HG02623 (cell line): Measurements from ENCODE around the gene DNAH10.

ENCODE experiments used
- ATAC-seq: cut with Tn5 transposase; IDR thresholded peaks from one replicate; pipeline ENCODE4 v1.9.1; 2021; ENCODE audit warnings: moderate library complexity; ENCODE audit not compliant: unreplicated experiment

DNAH10 gene

DNA sequence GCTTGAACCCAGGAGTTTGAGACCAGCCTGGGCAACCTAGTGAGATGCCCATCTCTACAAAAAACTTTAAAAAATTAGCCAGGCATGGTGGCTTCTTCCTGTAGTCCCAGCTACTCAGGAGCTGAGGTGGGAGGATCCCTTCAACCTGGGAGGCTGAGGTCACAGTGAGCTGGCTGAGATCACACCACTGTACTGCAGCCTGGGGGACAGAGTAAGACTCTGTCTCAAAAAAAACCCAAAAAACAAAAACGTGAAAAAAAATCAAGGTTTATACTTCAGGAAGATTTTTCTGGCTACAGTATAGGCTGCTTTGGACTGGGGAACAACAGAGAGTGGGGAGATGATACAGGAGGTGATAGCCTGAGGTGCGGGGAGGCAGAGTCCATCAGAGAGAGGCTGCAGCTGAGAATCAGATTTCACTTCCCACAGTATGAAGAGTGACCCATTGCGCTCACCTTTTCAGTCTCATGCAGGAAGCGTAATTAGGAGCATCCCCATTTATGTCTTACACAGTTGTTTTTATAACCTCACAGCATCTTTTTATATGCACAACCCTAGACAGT, 28.9 kb downstream of the DNAH10 start:
- ATAC-seq = no peak

DNA sequence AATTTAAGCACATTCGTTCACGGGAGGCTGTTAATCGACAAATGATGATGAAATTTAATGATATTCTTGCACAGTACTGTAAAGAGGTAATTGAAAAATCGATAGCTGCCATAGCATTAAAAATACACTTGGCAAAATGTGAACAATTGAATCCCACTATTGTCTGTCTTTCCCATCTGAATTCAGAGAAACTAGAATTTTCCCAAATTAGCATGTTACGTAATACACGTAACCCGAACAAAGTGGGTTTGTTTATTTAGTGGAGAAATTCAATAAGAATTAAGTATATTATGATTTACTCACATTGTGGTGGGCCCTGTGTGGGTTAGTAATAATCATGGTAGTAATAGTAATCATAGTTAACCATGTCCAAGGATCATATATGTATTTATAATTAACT, 31.9 kb downstream of the DNAH10 start:
- no peak for ATAC-seq

DNA sequence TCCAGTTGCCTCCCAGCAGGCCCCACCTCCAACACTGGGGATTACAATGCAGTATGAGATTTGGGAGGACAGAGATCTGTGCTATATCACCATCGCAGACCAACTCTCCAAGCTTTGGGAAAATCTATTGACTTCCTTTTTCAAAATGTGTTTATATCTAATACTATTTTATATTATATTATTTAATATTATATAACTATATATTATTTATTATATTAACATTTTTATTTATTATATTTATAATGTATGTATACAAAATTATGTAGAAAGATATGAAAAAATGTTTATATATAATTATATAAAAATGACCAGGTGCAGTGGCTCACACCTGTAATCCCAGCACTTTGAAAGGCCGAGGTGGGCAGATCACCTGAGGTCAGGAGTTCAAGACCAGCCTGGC, 36.4 kb downstream of the DNAH10 start:
- ATAC-seq = no peak

DNA sequence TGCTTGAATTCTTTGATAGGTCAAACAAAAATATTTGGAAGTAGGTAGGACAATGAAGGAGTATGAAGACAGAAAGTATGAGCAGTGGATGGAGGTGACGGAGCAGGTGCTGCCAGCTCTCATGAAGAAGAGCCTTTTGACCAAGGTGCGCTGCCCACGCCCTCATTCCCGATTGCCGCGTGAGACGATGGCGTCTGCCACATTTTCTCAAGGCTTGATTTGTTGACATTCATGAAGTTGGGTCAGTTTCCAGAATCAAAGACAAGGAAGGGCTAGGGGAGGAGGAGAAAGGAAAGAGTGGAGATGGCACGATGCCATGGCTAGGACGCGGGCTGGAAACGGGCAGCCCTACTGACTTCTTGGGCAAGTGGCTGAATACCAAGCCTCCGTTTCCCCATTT, 37.1 kb downstream of the DNAH10 start:
- no peak for ATAC-seq

DNA sequence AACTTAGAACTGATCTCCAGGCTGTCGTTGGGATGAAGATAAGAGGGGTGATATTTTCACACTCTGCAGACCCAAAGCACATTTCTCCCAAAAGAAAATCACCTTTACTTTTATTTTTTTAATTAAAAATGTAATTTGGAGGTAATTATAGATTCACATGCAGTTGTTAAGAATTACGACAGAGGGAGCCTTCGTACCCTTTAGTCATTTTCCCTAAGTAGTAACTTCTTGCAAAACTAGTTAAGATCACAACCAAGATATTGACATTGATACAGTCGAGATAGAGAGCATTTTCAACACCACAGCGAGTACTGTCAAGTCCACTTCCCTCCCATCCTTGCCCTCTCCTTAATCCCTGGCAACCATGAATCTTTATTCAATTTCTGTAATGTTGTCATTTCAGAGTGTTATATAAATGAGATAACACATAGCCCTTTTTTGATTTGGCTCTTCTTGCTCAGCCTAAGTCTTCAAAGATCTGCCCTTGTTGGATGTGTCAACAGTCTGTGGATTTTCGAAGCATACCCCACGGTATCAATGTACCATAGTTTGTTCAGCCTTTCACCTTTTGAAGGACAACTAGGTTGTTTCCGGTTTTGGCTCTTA, 39.6 kb downstream of the DNAH10 start:
- no peak for ATAC-seq

DNA sequence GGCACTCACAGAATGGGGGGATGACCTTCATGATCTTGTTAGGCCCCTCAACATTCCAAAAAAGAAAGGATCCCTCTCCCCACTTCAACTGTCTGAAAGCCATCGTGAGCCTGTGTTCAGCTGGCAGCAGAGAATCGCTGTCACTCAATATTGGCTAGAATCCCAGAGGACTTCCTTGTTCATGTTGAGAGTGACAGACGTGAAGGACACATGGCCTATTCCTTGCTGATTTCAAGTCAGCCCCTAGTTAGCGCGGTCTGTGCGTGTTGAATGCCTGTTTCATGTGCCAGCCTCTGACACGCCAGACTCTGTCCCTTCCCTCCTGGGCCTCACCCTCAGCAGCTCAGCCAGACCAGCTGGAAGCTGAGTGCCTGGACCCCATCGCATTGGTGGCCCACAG, 43.1 kb downstream of the DNAH10 start:
- no peak for ATAC-seq

DNA sequence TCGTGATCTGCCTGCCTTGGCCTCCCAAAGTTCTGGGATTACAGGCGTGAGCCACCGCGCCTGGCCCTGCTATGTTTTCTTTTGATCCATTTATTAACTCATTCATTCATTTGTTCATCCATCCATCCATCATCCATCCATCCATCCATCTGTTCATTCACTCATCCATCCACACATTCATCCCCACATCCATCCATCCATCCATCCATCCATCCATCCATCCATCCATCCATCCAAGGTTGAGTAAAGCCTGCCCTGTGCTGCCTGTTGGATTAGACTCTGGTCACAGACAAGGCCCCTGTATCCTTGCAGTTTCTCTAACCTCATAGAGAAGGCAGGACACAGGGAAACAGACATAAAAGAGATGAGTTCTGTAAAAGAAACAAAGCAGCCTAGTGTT, 44.9 kb downstream of the DNAH10 start:
- no peak for ATAC-seq

DNA sequence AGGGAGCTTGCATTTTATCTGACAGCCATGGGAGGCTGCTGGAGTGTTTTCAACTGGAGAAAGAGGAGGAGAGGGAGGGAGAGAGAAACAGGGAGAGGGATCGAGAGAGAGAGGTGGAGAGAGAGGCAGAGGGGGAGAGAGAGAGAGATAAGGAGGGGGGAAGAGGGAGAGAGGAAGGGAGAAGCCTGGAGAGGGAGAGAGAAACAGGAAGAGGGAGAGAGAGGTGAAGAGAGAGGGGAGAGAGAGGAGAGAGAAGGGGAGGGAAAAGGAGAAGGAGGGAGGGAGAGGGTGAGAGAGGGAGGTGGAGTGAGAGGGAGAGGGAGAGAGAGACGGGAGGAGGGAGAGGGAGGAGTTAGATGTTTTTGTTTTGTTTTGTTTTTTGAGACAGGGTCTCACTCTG, 45.6 kb downstream of the DNAH10 start:
- no peak for ATAC-seq

DNA sequence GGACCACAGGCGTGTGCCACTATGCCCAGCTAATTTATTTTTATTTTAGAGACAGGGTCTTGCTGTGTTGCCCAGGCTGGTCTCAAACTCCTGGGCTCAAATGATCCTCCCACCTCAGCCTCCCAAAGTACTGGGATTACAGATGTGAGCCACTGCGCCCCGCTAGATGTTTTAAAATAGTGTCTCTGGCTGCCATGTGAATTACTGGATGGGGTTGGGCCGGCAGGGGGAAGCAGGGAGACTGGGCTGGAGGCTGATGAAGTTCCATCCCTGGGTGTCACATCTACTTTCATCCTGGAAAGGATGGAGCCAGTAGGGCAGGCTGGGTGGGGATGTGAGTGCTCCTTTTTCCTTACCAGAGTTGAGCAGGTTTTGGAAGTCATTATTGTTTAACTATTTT, 46.1 kb downstream of the DNAH10 start:
- no peak for ATAC-seq

DNA sequence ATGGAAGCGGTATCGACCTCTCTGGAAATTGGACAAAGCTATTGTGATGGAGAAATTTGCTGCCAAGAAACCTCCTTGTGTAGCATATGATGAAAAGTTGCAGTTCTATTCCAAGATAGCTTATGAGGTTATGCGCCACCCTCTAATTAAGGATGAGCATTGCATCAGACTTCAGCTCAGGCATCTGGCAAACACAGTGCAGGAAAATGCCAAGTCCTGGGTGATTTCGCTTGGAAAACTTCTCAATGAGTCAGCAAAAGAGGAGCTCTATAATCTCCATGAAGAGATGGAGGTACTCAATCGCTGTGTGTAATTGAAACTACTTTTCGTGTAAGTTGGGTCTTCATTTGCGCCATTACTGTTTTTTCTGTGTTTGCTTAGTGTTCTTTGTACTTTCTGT, 51.2 kb downstream of the DNAH10 start:
- no peak for ATAC-seq

DNA sequence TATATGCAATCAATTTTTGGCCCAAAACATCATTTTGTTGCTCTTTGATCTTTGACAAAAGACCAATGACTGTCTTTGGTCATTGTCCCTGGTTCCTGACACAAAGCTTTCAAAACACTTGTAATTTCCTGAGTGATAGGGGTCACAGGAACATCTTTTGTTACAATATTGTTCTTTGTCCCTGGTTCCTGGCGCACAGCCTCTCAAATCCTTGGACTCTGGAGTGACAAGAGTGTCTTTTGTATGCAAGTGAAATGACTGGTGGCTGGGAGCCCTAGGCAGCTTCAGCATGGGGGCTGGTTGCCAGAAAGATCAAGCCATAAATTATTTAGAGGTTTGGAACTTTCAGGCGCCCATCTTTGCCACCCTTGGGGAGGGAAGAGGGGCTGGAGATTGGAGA, 53.9 kb downstream of the DNAH10 start:
- ATAC-seq = no peak

DNA sequence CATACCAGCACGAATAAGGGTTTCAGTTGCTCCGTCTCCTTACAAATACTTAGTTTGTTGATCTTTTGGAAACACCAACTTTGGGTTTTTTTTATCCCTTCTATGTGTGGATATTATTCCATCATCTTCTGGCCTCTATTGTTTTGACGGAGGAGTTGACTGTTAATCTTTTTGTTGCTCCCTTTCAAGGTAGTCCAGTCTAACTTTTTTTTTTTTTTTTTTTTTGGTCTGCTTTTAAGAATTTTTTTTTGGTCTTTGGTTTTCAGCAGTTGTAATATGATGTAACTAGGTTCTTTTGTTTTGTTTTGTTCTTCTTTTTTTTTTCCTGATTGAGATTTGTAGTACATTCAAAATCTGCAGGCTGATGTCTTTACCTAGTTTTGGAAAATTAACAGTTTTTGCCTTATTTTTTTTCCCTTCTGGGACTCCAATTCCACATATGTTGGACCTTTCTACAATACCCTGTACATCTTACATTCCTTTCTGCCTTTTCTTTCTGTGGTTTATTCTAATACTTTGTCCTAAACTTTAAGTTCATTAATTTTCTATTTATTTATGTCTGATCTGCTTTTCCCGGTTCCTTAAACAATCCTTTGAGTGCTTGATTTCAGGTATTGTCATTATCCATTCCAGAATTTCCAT, 54.9 kb downstream of the DNAH10 start:
- ATAC-seq = no peak

DNA sequence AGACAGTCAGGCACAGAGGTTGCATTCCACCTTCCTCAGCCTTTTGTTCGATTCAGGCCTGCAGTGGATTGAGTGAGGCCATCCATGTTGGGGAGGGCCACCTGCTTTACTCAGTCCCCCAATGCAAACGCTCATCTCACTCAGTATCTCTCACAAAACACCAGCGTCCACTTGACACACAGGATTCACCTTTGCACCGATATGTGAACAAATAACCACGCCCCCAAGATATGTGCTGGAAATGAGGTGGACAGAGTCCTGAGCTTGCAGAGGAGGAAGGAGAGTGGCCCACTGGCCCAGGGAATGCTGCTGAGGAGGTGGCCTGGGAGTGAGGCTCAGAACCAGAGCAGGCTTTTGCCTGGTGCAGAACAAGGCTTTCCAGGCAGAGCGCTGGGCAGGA, 60.7 kb downstream of the DNAH10 start:
- no peak for ATAC-seq

DNA sequence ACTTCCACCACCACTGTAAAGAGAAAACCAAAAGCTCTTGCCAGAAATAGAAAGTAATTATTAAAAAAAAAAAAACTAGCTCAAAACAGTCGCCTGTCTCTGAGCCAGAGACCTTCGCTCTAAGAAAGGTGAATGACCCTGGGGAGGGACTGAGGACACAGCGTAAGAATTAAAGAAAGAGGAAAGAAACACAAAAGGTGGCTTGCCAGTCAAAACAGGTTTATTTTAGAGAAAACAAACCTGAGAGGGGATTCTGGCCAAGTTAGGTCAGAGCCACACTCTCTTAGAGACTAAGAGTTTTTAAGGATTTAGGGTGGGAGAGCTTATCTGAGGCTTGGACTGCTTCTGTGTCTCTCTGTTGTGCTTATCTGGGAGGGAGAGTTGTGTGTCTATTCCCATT, 66.0 kb downstream of the DNAH10 start:
- no peak for ATAC-seq

DNA sequence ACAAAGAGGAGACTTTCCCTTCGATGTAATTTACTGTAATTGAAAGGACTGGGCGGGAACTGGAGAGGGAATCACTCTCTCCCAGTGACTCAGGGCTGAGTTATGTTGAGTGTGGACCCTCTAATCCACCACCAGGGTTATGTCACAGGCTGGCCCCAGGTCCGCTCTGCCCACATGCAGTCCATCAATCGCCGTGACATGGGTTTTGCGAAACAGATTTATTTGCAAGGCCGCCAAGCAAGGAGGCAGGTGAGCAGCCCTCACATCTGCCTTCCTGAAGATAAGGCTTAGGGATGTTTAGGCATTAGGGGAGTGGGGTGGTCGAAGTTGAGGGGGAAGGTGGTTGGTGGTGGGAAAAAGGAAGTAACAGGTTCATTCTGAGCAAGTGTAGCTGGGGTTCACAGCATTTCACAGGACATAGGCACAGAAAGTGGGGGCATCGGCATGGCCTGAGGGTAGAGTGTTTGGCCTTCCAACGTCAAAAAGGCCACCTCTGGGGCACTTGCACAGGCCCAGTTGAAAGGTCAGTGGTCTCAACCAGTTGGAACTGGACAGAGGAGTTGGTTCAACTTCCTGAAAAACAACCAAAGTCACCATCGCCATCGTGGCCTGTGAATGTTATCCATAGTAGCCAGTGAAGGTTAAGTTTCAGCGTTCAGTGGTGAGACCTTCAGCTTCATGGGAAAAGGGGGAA, 66.9 kb downstream of the DNAH10 start:
- no peak for ATAC-seq

DNA sequence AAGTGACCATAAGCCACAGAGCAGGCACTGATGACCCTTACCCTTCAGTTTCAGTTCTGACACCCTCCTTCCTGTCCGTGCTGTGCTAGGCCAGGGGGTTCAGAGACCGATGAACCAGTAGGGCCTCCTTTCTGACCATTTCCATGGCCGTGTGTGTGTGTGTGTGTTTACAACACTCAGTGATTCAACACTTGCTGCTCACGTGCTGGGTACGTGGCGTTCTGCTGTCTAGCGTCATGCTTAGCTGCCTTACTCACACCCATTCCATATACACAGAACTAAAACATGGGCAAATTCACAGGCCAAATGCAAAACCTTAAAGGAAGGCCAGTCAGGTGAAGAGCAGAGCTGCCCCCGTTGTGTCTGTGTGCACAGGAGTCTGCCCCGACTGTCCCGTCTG, 67.5 kb downstream of the DNAH10 start:
- ATAC-seq = no peak

DNA sequence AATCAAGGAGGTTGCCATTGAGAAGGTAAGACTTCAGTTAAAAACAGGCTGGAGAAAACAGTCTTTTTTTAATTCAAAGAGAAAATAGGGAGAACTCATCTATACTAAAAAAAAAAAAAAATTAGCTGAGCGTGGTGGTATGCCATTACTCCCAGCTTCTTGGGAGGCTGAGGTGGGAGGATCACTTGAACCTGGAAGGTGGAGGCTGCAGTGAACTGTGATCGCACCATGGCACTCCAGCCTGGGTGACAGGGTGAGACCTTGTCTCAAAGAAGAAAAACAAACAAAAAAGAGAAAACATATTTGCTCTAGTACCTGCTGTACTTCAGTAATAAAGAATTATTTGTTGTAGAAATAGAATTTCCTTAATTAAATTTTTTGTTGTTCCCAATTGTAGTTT, 68.6 kb downstream of the DNAH10 start:
- no peak for ATAC-seq

DNA sequence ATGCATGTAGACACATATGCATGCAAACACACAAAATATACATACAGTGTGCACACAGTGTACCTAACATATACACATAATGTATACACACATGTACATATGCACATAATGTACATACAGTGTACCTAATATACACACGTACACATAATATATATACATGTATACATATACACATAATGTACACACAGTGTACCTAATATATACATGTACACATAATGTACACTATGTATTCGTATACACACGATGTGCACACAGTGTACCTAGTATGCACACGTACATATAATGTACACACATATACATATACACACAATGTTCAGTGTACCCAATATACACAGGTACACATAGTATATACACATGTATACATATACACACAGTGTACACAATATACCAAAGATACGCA, 70.0 kb downstream of the DNAH10 start:
- ATAC-seq = no peak

DNA sequence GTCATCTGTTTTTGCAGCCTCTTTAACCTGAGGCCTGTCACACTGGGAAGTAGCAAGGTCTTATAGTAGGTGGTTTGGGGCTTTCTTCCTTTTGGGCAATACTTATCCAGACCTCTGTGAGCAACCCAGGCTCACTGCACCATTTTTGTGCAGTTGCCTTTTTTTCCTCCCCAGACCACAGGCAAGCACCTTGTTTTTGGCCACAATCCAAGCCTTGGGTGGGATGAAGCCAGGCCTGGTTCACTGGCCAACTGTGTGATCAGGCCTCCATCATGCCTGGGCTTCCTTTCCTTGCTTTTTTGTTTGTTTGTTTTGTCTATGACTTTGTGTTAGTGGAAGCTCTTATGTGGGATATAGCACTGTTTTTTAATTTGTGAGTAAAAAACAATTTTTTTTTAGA, 71.7 kb downstream of the DNAH10 start:
- ATAC-seq = no peak

DNA sequence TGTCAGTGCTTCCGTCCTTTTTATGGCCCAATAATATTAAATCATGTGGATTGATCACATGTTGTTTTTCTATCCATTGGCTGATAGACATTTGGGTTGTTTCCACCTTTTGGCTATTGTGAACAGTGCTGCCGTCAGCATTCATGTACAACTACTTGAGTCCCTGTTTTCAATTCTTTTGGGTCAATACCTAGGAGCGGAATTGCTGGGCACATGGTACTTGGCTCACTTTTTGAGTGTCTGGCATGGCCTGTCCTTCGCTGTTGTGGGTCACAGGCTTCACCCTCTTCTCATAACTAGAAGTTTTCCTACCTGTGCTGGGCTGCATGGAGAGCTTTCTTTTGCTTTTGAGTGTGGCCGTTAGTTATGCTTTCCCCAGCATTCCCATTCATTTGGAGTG, 72.7 kb downstream of the DNAH10 start:
- no peak for ATAC-seq

DNA sequence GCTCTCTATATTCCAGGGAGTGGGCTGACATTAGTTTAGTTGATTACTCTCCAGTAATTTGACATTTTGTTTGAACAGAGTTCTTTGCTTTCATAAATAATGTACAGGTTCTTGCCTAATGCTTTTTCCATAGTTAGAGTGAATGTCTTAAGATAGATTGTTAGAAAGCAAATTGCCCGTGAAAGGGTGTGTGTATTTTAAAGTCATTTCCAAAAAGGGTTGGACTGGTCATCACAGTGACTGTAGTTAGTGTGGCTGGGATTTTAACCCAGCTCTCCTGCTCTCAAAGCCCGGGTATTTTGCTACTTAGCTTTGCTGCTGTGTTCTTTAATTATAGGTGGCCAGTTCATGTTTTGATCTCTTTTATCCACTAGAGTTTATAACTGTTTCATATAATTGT, 74.2 kb downstream of the DNAH10 start:
- no peak for ATAC-seq

DNA sequence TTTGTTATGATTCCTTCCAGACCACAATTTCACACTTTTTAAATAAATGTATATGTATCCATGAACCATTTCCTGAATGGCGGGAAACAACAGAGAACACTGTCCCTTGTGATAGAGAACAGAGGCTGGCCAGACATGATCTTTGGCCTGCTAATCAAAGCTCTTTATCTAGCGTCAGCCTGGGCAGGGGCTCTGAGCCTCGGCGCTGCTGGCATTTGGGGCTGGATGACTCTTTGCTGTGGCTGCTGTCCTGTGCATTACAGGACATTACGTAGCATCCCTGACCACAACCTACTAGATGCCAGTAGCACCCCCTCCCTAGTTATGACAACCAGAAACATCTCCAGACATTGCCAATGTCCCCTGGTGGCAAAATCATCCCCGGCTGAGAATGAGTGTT, 77.7 kb downstream of the DNAH10 start:
- no peak for ATAC-seq
